GM12872 (cell line): Measurements from ENCODE around the gene SERINC5.

Experiments used
- CTCF ChIP-seq: IDR thresholded peaks from 3 replicates; pipeline ENCODE4 v1.5.1; 2011; ENCODE audit warnings: low read depth, mild to moderate bottlenecking, low read length, moderate library complexity; ENCODE audit not compliant: insufficient read depth

SERINC5 gene

GRCh38 chr5:80184235-80185023 lies 71.4 kb downstream of the SERINC5 start:
- TF ChIP-seq CTCF: no peak

- TF ChIP-seq CTCF: no peak
Observed at GRCh38 chr5:80182809-80183580, 72.9 kb downstream of the SERINC5 start.

GRCh38 chr5:80181618-80182211 lies 74.1 kb downstream of the SERINC5 start:
- TF ChIP-seq CTCF: no peak

- no peak for TF ChIP-seq CTCF
Observed at GRCh38 chr5:80177236-80177635, 78.6 kb downstream of the SERINC5 start.

- TF ChIP-seq CTCF: no peak
Observed at GRCh38 chr5:80175337-80175736, 80.5 kb downstream of the SERINC5 start.

- no peak for TF ChIP-seq CTCF
Observed at GRCh38 chr5:80174790-80175189, 81.1 kb downstream of the SERINC5 start.

DNA sequence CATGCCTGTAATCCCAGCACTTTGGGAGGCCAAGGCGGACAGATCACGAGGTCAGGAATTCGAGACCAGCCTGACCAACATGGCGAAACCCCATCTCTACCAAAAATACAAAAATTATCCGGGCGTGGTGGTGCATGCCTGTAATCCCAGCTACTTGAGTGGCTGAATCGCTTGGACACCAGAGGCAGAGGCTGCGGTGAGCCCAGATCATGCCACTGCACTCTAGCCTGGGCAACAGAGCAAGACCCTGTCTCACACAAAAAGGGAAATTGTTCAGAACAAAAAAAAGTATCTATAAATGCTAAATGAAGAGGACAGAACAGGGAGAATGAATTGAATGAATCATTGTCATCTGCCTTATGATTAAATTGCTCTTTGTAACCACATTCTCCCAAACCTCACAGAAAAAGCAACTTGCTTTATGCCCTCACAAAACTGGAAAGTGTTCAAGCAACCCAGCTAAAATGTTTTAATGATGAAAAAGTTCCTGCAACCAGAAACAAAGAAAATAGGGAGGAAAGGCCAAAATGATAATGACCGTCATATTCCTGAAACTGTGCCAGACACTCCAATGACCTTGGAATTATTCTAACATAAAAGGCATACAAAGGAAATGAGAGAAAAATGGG lies 83.7 kb downstream of the SERINC5 start:
- no peak for TF ChIP-seq CTCF
